ENCODE data around the gene COPZ2.
A peak's percentile ranks its signal among the peaks of the same experiment; 100 is the strongest.
"Not testable (repeated sequence)": the region's sequence is repeated elsewhere in the genome, so short reads cannot be mapped to it uniquely, and the experiment has no call there.

The COPZ2 gene

GRCh38 chr17:48037036-48037837 lies at the start of gene COPZ2:
Gene COPZ2 (minus strand): TSS chr17:48037797. CDS start chr17:48037777, 20 bp downstream.
- peak; percentile 62 for DNase-seq

GRCh38 chr17:48084932-48085331 lies 47.3 kb upstream of the COPZ2 start:
- no peak for DNase-seq

GRCh38 chr17:48081858-48082257 lies 44.3 kb upstream of the COPZ2 start:
- no peak for DNase-seq

- DNase-seq = not testable (repeated sequence)
Measured at GRCh38 chr17:48077152-48077551, 39.6 kb upstream of the COPZ2 start.

- DNase-seq = peak; percentile 56
Measured at GRCh38 chr17:48074322-48075081, 36.9 kb upstream of the COPZ2 start.

GRCh38 chr17:48073566-48074094 lies 36.0 kb upstream of the COPZ2 start:
- DNase-seq = not testable (repeated sequence)

- not testable (repeated sequence) for DNase-seq
Measured at GRCh38 chr17:48072811-48073210, 35.2 kb upstream of the COPZ2 start.

GRCh38 chr17:48071654-48072053 lies 34.1 kb upstream of the COPZ2 start:
- DNase-seq = no peak

- DNase-seq = no peak
Measured at GRCh38 chr17:48070195-48070594, 32.6 kb upstream of the COPZ2 start.

GRCh38 chr17:48068491-48068961 lies 30.9 kb upstream of the COPZ2 start:
- DNase-seq = no peak

GRCh38 chr17:48067808-48068207 lies 30.2 kb upstream of the COPZ2 start:
- DNase-seq = not testable (repeated sequence)

- DNase-seq = no peak
Measured at GRCh38 chr17:48067245-48067644, 29.6 kb upstream of the COPZ2 start.

- DNase-seq = no peak
Measured at GRCh38 chr17:48066656-48067055, 29.1 kb upstream of the COPZ2 start.

GRCh38 chr17:48066192-48066591 lies 28.6 kb upstream of the COPZ2 start:
- no peak for DNase-seq

GRCh38 chr17:48064638-48065037 lies 27.0 kb upstream of the COPZ2 start:
- no peak for DNase-seq

- DNase-seq = no peak
Measured at GRCh38 chr17:48062273-48062672, 24.7 kb upstream of the COPZ2 start.

GRCh38 chr17:48060249-48060648 lies 22.7 kb upstream of the COPZ2 start:
- DNase-seq = no peak

- no peak for DNase-seq
Measured at GRCh38 chr17:48059125-48059668, 21.6 kb upstream of the COPZ2 start.

- no peak for DNase-seq
Measured at GRCh38 chr17:48058393-48059124, 21.0 kb upstream of the COPZ2 start.

- no peak for DNase-seq
Measured at GRCh38 chr17:48057626-48058025, 20.0 kb upstream of the COPZ2 start.

- no peak for DNase-seq
Measured at GRCh38 chr17:48056879-48057278, 19.3 kb upstream of the COPZ2 start.

- no peak for DNase-seq
Measured at GRCh38 chr17:48056246-48056745, 18.7 kb upstream of the COPZ2 start.

All from retina (tissue), 1 donor.